Vagina (tissue), 2 donors: ENCODE measurements around the gene MUC6. TPM values are rescaled to one million over a fixed set of nuclear protein-coding genes. Genes with fewer than 3 reads are reported as not detected.

Experiments used
- DNase-seq, 2 donors: peaks; one replicate each; pipeline ENCODE4 v3.0.0-alpha.2; 2017; ENCODE audit errors: extremely low spot score in 2 of 2
- H3K27ac ChIP-seq: fragments of 200-600 bp; sonication (generic); one replicate; pipeline ENCODE4 v1.5.1; 2019
- H3K27me3 ChIP-seq: fragments of 200-600 bp; sonication (generic); one replicate; pipeline ENCODE4 v1.5.1; 2019
- H3K36me3 ChIP-seq, 2 donors: fragments of 200-600 bp; sonication (generic); one replicate each; pipeline ENCODE4 v1.5.1; 2017 to 2019
- H3K4me1 ChIP-seq: fragments of 200-600 bp; sonication (generic); one replicate; pipeline ENCODE4 v1.5.1; 2019
- H3K4me3 ChIP-seq, 2 donors: fragments of 200-600 bp; sonication (generic); 1 replicate in 1 of 2; 2 replicates in 1 of 2; pipeline ENCODE4 v1.5.1; 2016 to 2019
- H3K9me3 ChIP-seq: fragments of 200-600 bp; sonication (generic); one replicate; pipeline ENCODE4 v1.5.1; 2019
- CTCF ChIP-seq, 3 experiments: fragments of 450-650 bp in 2 of 3; fragments of 200-600 bp in 1 of 3; sonication (generic) in 1 of 3; IDR thresholded peaks; one replicate each; pipeline ENCODE4 v1.5.1; 2017 to 2019; ENCODE audit warnings: antibody characterized with exemption in 3 of 3, mild to moderate bottlenecking in 2 of 3, moderate library complexity in 2 of 3
- POLR2A ChIP-seq, 2 donors: fragments of 450-650 bp; IDR thresholded peaks; one replicate each; pipeline ENCODE4 v1.6.1; 2017; ENCODE audit warnings: antibody characterized with exemption in 2 of 2, mild to moderate bottlenecking in 2 of 2, moderate library complexity in 2 of 2
- POLR2AphosphoS5 ChIP-seq, 2 donors: sonication (generic); formaldehyde crosslinking; IDR thresholded peaks; one replicate each; pipeline ENCODE4 v1.9.0; 2017; ENCODE audit warnings: antibody characterized with exemption in 2 of 2, mild to moderate bottlenecking in 2 of 2, low read depth in 1 of 2; ENCODE audit not compliant: insufficient read depth in 1 of 2
- intact Hi-C: fragments of 100-400 bp; cut with DNase I; formaldehyde crosslinking; loops from one replicate; pipeline ENCODE4 v1.15.1; 2023
- total RNA-seq: library from RNA; depleted of rRNA; stranded (reverse); fragments of >200 nt; gene quantifications from one replicate; pipeline ENCODE4 v1.2.3, GENCODE V29; 2016

MUC6 gene
- total RNA-seq, 1 donor from 2014 or later = not detected

- peaks cover 12% of the 10 kb centered on the region for H3K4me1 ChIP-seq
- no peaks in the 10 kb centered on the region for H3K9me3 ChIP-seq
- H3K4me3 ChIP-seq = no peak overlapping the region
- no peak overlapping the region for H3K27ac ChIP-seq
- DNase-seq = no peak
- intact Hi-C loops = no loop called here
- no peaks in the 10 kb centered on the region for H3K27me3 ChIP-seq
- H3K36me3 ChIP-seq = no peaks in the 10 kb centered on the region
- TF ChIP-seq CTCF (IDR thresholded peaks at IDR 0.05) = no peak
- no peak for TF ChIP-seq POLR2AphosphoS5 (IDR thresholded peaks at IDR 0.05; ENCODE audit: insufficient read depth in 1 of 2, low read depth in 1 of 2)
- TF ChIP-seq POLR2A (IDR thresholded peaks at IDR 0.05) = no peak
Observed at GRCh38 chr11:1077417-1078119, 41.0 kb upstream of the MUC6 start.

- Histone ChIP-seq H3K9me3 (no peaks in the 10 kb centered on the region), H3K4me3 (no peak overlapping the region), H3K4me1 (peaks cover 12% of the 10 kb centered on the region), H3K27ac (no peak overlapping the region), H3K36me3 (no peaks in the 10 kb centered on the region), H3K27me3 (no peaks in the 10 kb centered on the region)
- DNase-seq = no peak
- intact Hi-C loops = no loop called here
- no peak for TF ChIP-seq POLR2A (IDR thresholded peaks at IDR 0.05)
- TF ChIP-seq CTCF (IDR thresholded peaks at IDR 0.05) = no peak
- no peak for TF ChIP-seq POLR2AphosphoS5 (IDR thresholded peaks at IDR 0.05; ENCODE audit: insufficient read depth in 1 of 2, low read depth in 1 of 2)
Observed at GRCh38 chr11:1077033-1077416, 40.5 kb upstream of the MUC6 start.

- Histone ChIP-seq H3K4me1 (peaks cover 12% of the 10 kb centered on the region), H3K27ac (no peak overlapping the region), H3K27me3 (no peaks in the 10 kb centered on the region), H3K4me3 (no peak overlapping the region), H3K9me3 (no peaks in the 10 kb centered on the region), H3K36me3 (no peaks in the 10 kb centered on the region)
- DNase-seq = no peak
- intact Hi-C loops = no loop called here
- no peak for TF ChIP-seq POLR2A (IDR thresholded peaks at IDR 0.05)
- no peak for TF ChIP-seq CTCF (IDR thresholded peaks at IDR 0.05)
- no peak for TF ChIP-seq POLR2AphosphoS5 (IDR thresholded peaks at IDR 0.05; ENCODE audit: insufficient read depth in 1 of 2, low read depth in 1 of 2)
Observed at GRCh38 chr11:1076061-1076665, 39.6 kb upstream of the MUC6 start.

- Histone ChIP-seq H3K9me3 (no peaks in the 10 kb centered on the region), H3K4me3 (no peak overlapping the region), H3K36me3 (no peaks in the 10 kb centered on the region), H3K4me1 (peaks cover 12% of the 10 kb centered on the region), H3K27me3 (no peaks in the 10 kb centered on the region), H3K27ac (no peak overlapping the region)
- no peak for DNase-seq
- TF ChIP-seq CTCF (IDR thresholded peaks at IDR 0.05) = no peak
- TF ChIP-seq POLR2AphosphoS5 (IDR thresholded peaks at IDR 0.05; ENCODE audit: insufficient read depth in 1 of 2, low read depth in 1 of 2) = no peak
- TF ChIP-seq POLR2A (IDR thresholded peaks at IDR 0.05) = no peak
- intact Hi-C loops = no loop called here
Observed at GRCh38 chr11:1075341-1075911, 38.9 kb upstream of the MUC6 start.
